HUES6 (cell line): ENCODE data around the gene EDDM13.

Experiments
- H3K27ac ChIP-seq: 2 replicates; pipeline ENCODE4 v1.7.0; 2013; ENCODE audit warnings: low read depth, mild to moderate bottlenecking, low read length, inconsistent platforms
- H3K27me3 ChIP-seq: 2 replicates; pipeline ENCODE4 v1.6.1; 2013; ENCODE audit warnings: low read length; ENCODE audit not compliant: control insufficient read depth, insufficient read depth
- H3K36me3 ChIP-seq: 2 replicates; pipeline ENCODE4 v1.6.1; 2013; ENCODE audit warnings: low read length; ENCODE audit not compliant: control insufficient read depth, insufficient read depth
- H3K4me1 ChIP-seq: 2 replicates; pipeline ENCODE4 v1.6.1; 2013; ENCODE audit warnings: low read length; ENCODE audit not compliant: control insufficient read depth, insufficient read depth
- H3K4me3 ChIP-seq: 2 replicates; pipeline ENCODE4 v1.5.1; 2013; ENCODE audit warnings: low read depth, low read length
- H3K9ac ChIP-seq: one replicate; pipeline ENCODE4 v1.6.1; 2013; ENCODE audit warnings: mild to moderate bottlenecking, low read length
- H3K9me3 ChIP-seq: 2 replicates; pipeline ENCODE4 v1.6.1; 2013; ENCODE audit warnings: low read depth, low read length; ENCODE audit not compliant: control insufficient read depth, insufficient read depth

EDDM13 gene

GRCh38 chr19:56263319-56263718, 9.2 kb upstream of the EDDM13 start:
- no peak overlapping the region for H3K27ac ChIP-seq
- H3K4me1 ChIP-seq: no peaks in the 10 kb centered on the region
- H3K27me3 ChIP-seq: no peaks in the 10 kb centered on the region
- no peak overlapping the region for H3K4me3 ChIP-seq
- H3K36me3 ChIP-seq: no peaks in the 10 kb centered on the region
- H3K9ac ChIP-seq: no peak overlapping the region
- no peaks in the 10 kb centered on the region for H3K9me3 ChIP-seq

GRCh38 chr19:56266051-56266450, 6.5 kb upstream of the EDDM13 start:
- Histone ChIP-seq H3K9me3 (no peaks in the 10 kb centered on the region), H3K27me3 (no peaks in the 10 kb centered on the region), H3K4me1 (no peaks in the 10 kb centered on the region), H3K27ac (no peak overlapping the region), H3K36me3 (no peaks in the 10 kb centered on the region), H3K9ac (no peak overlapping the region), H3K4me3 (no peak overlapping the region)

- H3K4me1 ChIP-seq: no peaks in the 10 kb centered on the region; the same call in 1 of the 2 replicates
- no peak overlapping the region for H3K4me3 ChIP-seq
- H3K9me3 ChIP-seq: no peaks in the 10 kb centered on the region
- no peak overlapping the region for H3K27ac ChIP-seq
- H3K9ac ChIP-seq: no peak overlapping the region
- no peaks in the 10 kb centered on the region for H3K27me3 ChIP-seq
- no peaks in the 10 kb centered on the region for H3K36me3 ChIP-seq
These were observed 3.2 kb upstream of the EDDM13 start for GRCh38 chr19:56269348-56269747.

GRCh38 chr19:56270676-56271075, 1.9 kb upstream of the EDDM13 start:
- no peaks in the 10 kb centered on the region for H3K36me3 ChIP-seq
- H3K4me1 ChIP-seq: no peaks in the 10 kb centered on the region; the same call in 1 of the 2 replicates
- H3K9me3 ChIP-seq: no peaks in the 10 kb centered on the region
- H3K27me3 ChIP-seq: no peaks in the 10 kb centered on the region
- no peak overlapping the region for H3K4me3 ChIP-seq
- no peak overlapping the region for H3K27ac ChIP-seq
- no peak overlapping the region for H3K9ac ChIP-seq

GRCh38 chr19:56271151-56271550, 1.4 kb upstream of the EDDM13 start:
- H3K36me3 ChIP-seq: no peaks in the 10 kb centered on the region
- no peaks in the 10 kb centered on the region for H3K9me3 ChIP-seq
- H3K27me3 ChIP-seq: no peaks in the 10 kb centered on the region
- H3K27ac ChIP-seq: no peak overlapping the region
- no peaks in the 10 kb centered on the region; the same call in 1 of the 2 replicates for H3K4me1 ChIP-seq
- H3K9ac ChIP-seq: no peak overlapping the region
- H3K4me3 ChIP-seq: no peak overlapping the region

- no peaks in the 10 kb centered on the region for H3K27me3 ChIP-seq
- no peaks in the 10 kb centered on the region for H3K36me3 ChIP-seq
- H3K4me3 ChIP-seq: no peak overlapping the region
- peaks cover 3% of the 10 kb centered on the region; the same call in 1 of the 2 replicates for H3K9me3 ChIP-seq
- no peak overlapping the region for H3K9ac ChIP-seq
- H3K27ac ChIP-seq: no peak overlapping the region
- H3K4me1 ChIP-seq: no peaks in the 10 kb centered on the region; the same call in 1 of the 2 replicates
These were observed 1.1 kb downstream of the EDDM13 start for GRCh38 chr19:56273563-56274117.

- H3K4me1 ChIP-seq: no peaks in the 10 kb centered on the region
- no peak overlapping the region for H3K4me3 ChIP-seq
- no peaks in the 10 kb centered on the region for H3K36me3 ChIP-seq
- H3K9me3 ChIP-seq: no peaks in the 10 kb centered on the region; the same call in 1 of the 2 replicates
- no peak overlapping the region for H3K27ac ChIP-seq
- no peaks in the 10 kb centered on the region for H3K27me3 ChIP-seq
- H3K9ac ChIP-seq: no peak overlapping the region
These were observed 10.3 kb downstream of the EDDM13 start for GRCh38 chr19:56282809-56283208.

- no peak overlapping the region for H3K4me3 ChIP-seq
- H3K36me3 ChIP-seq: no peaks in the 10 kb centered on the region
- no peaks in the 10 kb centered on the region for H3K27me3 ChIP-seq
- H3K9ac ChIP-seq: no peak overlapping the region
- no peak overlapping the region for H3K27ac ChIP-seq
- H3K4me1 ChIP-seq: no peaks in the 10 kb centered on the region
- H3K9me3 ChIP-seq: no peaks in the 10 kb centered on the region
These were observed 12.2 kb downstream of the EDDM13 start for GRCh38 chr19:56284746-56285145.

GRCh38 chr19:56290104-56290503, 17.6 kb downstream of the EDDM13 start:
- Histone ChIP-seq H3K36me3 (0 out of 2 replicates have a peak, but pooled peaks cover 5% of the 10 kb centered on the region), H3K27ac (no peak overlapping the region), H3K4me3 (no peak overlapping the region), H3K4me1 (no peaks in the 10 kb centered on the region), H3K9me3 (0 out of 2 replicates have a peak, but pooled peaks cover 2% of the 10 kb centered on the region), H3K27me3 (no peaks in the 10 kb centered on the region), H3K9ac (no peak overlapping the region)

GRCh38 chr19:56291867-56292266, 19.3 kb downstream of the EDDM13 start:
- Histone ChIP-seq H3K36me3 (0 out of 2 replicates have a peak, but pooled peaks cover 5% of the 10 kb centered on the region), H3K27ac (no peak overlapping the region), H3K9me3 (0 out of 2 replicates have a peak, but pooled peaks cover 2% of the 10 kb centered on the region), H3K9ac (no peak overlapping the region), H3K4me1 (no peaks in the 10 kb centered on the region), H3K4me3 (no peak overlapping the region), H3K27me3 (no peaks in the 10 kb centered on the region)

GRCh38 chr19:56294549-56294948, 22.0 kb downstream of the EDDM13 start:
- Histone ChIP-seq H3K9me3 (0 out of 2 replicates have a peak, but pooled peaks cover 2% of the 10 kb centered on the region), H3K4me3 (no peak overlapping the region), H3K36me3 (0 out of 2 replicates have a peak, but pooled peaks cover 5% of the 10 kb centered on the region), H3K4me1 (no peaks in the 10 kb centered on the region), H3K27me3 (no peaks in the 10 kb centered on the region), H3K27ac (no peak overlapping the region), H3K9ac (no peak overlapping the region)
